ENCODE measurements around the gene MRFAP1L1.

Gene MRFAP1L1

GRCh38 chr4:6715704-6716017, 6.0 kb upstream of the MRFAP1L1 start:
- peak overlapping the region; percentile 85 for H3K27ac ChIP-seq (replicated peaks)
- no peak for DNase-seq (ENCODE audit: low read depth in 1 of 2, low spot score in 1 of 2)
- TF ChIP-seq, protein P1, sequence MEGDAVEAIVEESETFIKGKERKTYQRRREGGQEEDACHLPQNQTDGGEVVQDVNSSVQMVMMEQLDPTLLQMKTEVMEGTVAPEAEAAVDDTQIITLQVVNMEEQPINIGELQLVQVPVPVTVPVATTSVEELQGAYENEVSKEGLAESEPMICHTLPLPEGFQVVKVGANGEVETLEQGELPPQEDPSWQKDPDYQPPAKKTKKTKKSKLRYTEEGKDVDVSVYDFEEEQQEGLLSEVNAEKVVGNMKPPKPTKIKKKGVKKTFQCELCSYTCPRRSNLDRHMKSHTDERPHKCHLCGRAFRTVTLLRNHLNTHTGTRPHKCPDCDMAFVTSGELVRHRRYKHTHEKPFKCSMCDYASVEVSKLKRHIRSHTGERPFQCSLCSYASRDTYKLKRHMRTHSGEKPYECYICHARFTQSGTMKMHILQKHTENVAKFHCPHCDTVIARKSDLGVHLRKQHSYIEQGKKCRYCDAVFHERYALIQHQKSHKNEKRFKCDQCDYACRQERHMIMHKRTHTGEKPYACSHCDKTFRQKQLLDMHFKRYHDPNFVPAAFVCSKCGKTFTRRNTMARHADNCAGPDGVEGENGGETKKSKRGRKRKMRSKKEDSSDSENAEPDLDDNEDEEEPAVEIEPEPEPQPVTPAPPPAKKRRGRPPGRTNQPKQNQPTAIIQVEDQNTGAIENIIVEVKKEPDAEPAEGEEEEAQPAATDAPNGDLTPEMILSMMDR (IDR thresholded peaks at IDR 0.05; ENCODE audit: insufficient read depth, low read length), result no peak
- no peak for TF ChIP-seq SPI1 (IDR thresholded peaks at IDR 0.05; ENCODE audit: borderline replicate concordance, low read depth)
- no peak for TF ChIP-seq POLR2AphosphoS5 (IDR thresholded peaks at IDR 0.05; ENCODE audit: low read depth)
- no peak for TF ChIP-seq REST (IDR thresholded peaks at IDR 0.05; ENCODE audit: insufficient replicate concordance, low read depth)
- TF ChIP-seq GABPA (IDR thresholded peaks at IDR 0.05; ENCODE audit: low read depth), result no peak
- H3K4me3 ChIP-seq (replicated peaks; ENCODE audit: insufficient read depth, low read length), result peak overlapping the region; percentile 59
- H3K27me3 ChIP-seq (ENCODE audit: insufficient read depth, poor library complexity, severe bottlenecking), result no peaks in the 10 kb centered on the region

DNA sequence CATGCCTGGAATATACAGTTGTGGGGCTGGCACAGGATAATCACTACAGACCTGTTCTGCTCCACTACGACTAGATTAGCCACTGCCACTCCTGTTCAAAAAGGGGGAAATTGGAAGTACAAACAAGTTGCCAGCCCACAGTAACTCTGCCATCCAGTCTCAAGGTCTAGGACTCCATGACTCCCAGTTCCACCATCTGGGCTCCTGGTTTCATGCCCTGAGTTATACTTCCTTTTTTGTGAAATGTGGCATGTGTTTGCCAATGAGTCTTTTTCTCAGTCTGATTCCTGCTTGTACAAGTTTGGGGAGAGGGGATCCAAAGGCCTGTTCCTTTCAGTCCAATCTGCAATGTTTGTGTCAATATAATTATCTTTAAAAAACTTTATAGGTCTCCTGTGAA, 5.3 kb upstream of the MRFAP1L1 start:
- peak overlapping the region; percentile 85 for H3K27ac ChIP-seq (replicated peaks)
- TF ChIP-seq, protein P1 (IDR thresholded peaks at IDR 0.05; ENCODE audit: insufficient read depth, low read length), result no peak
- TF ChIP-seq GABPA (IDR thresholded peaks at IDR 0.05; ENCODE audit: low read depth) (no peak), SPI1 (IDR thresholded peaks at IDR 0.05; ENCODE audit: borderline replicate concordance, low read depth) (no peak), POLR2AphosphoS5 (IDR thresholded peaks at IDR 0.05; ENCODE audit: low read depth) (no peak), REST (IDR thresholded peaks at IDR 0.05; ENCODE audit: insufficient replicate concordance, low read depth) (no peak)
- peak in 1 of 2 experiments; percentile 55 for DNase-seq (ENCODE audit: low read depth in 1 of 2, low spot score in 1 of 2)

GRCh38 chr4:6710996-6711395, 1.3 kb upstream of the MRFAP1L1 start:
- no peaks in the 10 kb centered on the region for H3K27me3 ChIP-seq (ENCODE audit: insufficient read depth, poor library complexity, severe bottlenecking)

More for the DNA sequence above, 5.3 kb upstream of the MRFAP1L1 start:
- no peaks in the 10 kb centered on the region for H3K27me3 ChIP-seq (ENCODE audit: insufficient read depth, poor library complexity, severe bottlenecking)
- no peak overlapping the region for H3K4me3 ChIP-seq (replicated peaks; ENCODE audit: insufficient read depth, low read length)

More at GRCh38 chr4:6710996-6711395, 1.3 kb upstream of the MRFAP1L1 start:
- DNase-seq (ENCODE audit: low read depth in 1 of 2, low spot score in 1 of 2), result no peak
- no peak overlapping the region for H3K4me3 ChIP-seq (replicated peaks; ENCODE audit: insufficient read depth, low read length)
- TF ChIP-seq, protein P1 (IDR thresholded peaks at IDR 0.05; ENCODE audit: insufficient read depth, low read length), result no peak
- TF ChIP-seq REST (IDR thresholded peaks at IDR 0.05; ENCODE audit: insufficient replicate concordance, low read depth) (no peak), GABPA (IDR thresholded peaks at IDR 0.05; ENCODE audit: low read depth) (no peak), SPI1 (IDR thresholded peaks at IDR 0.05; ENCODE audit: borderline replicate concordance, low read depth) (no peak), POLR2AphosphoS5 (IDR thresholded peaks at IDR 0.05; ENCODE audit: low read depth) (no peak)
- H3K27ac ChIP-seq (replicated peaks), result no peak overlapping the region
